K562 (cell line): ENCODE measurements around the gene CREB3L1. TPM values are rescaled to one million over a fixed set of nuclear protein-coding genes. Genes with fewer than 3 reads are reported as not detected.

Experiments used
- JUN ChIP-seq, 2 experiments: sonication (generic) in 1 of 2; formaldehyde crosslinking in 1 of 2; IDR thresholded peaks; 2 replicates each; pipeline versions ENCODE4 v1.6.1 to v1.8.0; 2012 to 2022; ENCODE audit warnings: borderline replicate concordance in 2 of 2, mild to moderate bottlenecking in 2 of 2, improper control_type of control experiment in 1 of 2, low read depth in 1 of 2, low read length in 1 of 2, missing genetic modification reagents in 1 of 2
- PML ChIP-seq: IDR thresholded peaks from 2 replicates; pipeline ENCODE4 v1.6.1; 2012; ENCODE audit warnings: low read length, inconsistent platforms
- POLR2B ChIP-seq: fragments of 450-650 bp; IDR thresholded peaks from 2 replicates; pipeline ENCODE4 v1.6.1; 2018; ENCODE audit warnings: low read depth; ENCODE audit not compliant: partially characterized antibody
- PRPF4 ChIP-seq: fragments of 200-400 bp; formaldehyde crosslinking; IDR thresholded peaks from one replicate; pipeline ENCODE4 v1.6.1; 2017; ENCODE audit warnings: low read length, low read depth, mild to moderate bottlenecking; ENCODE audit not compliant: insufficient read depth, poor library complexity, severe bottlenecking
- RBM14 ChIP-seq: fragments of 200-400 bp; formaldehyde crosslinking; IDR thresholded peaks from 2 replicates; pipeline ENCODE4 v1.6.1; 2018; ENCODE audit warnings: low read depth, mild to moderate bottlenecking, low read length, moderate library complexity, borderline replicate concordance; ENCODE audit not compliant: insufficient read depth
- SLC30A9 ChIP-seq: fragments of 250-450 bp; sonication (Bioruptor Pico); IDR thresholded peaks from 2 replicates; pipeline ENCODE4 v1.8.0; 2022; ENCODE audit warnings: mild to moderate bottlenecking, moderate library complexity
- SUPT5H ChIP-seq: fragments of 450-650 bp; IDR thresholded peaks from 2 replicates; pipeline ENCODE4 v1.6.1; 2016
- U2AF1 ChIP-seq: fragments of 200-400 bp; formaldehyde crosslinking; optimal IDR thresholded peaks from 2 replicates; pipeline ENCODE3; 2017; ENCODE audit warnings: mild to moderate bottlenecking, low read depth, low read length, moderate library complexity
- ZNF224 ChIP-seq: sonication (generic); formaldehyde crosslinking; IDR thresholded peaks from 2 replicates; pipeline ENCODE4 v1.8.0; 2022; ENCODE audit warnings: mild to moderate bottlenecking, missing genetic modification reagents
- ZNF717 ChIP-seq: fragments of 250-450 bp; sonication (Bioruptor Pico); IDR thresholded peaks from 2 replicates; pipeline ENCODE4 v1.5.0; 2021
- ZNF778 ChIP-seq: fragments of 450-650 bp; formaldehyde crosslinking; IDR thresholded peaks from 2 replicates; pipeline ENCODE4 v1.4.0; 2020; ENCODE audit warnings: mild to moderate bottlenecking, moderate library complexity
- polyA plus RNA-seq, 8 experiments: library from polyadenylated mRNA; depleted of rRNA in 4 of 8; stranded (reverse) in 5 of 8; unstranded in 3 of 8; fragments of >200 nt; fragmentation: Nextera tagmentation in 2 of 8; fragmentation: Illumina TruSeq in 1 of 8; extraction: Ambion mirVana in 2 of 8; extraction: Trizol in 1 of 8; gene quantifications; 2 replicates each; pipeline versions ENCODE4 v1.2.1 to v1.2.3, GENCODE V29; 2011 to 2014; ENCODE audit warnings: inconsistent platforms in 1 of 8, missing spikeins in 1 of 8
- total RNA-seq, 7 experiments: library from RNA; depleted of rRNA in 6 of 7; stranded (reverse); fragments of >200 nt in 6 of 7; fragmentation: Illumina TruSeq in 2 of 7; extraction: Trizol in 2 of 7; gene quantifications; 2 replicates each; pipeline versions ENCODE4 v1.2.1 to v1.2.3, GENCODE V29; 2011 to 2021; ENCODE audit warnings: low replicate concordance in 1 of 7
- TF ChIP-seq, protein P1 (sequence below): fragments of 450-650 bp; IDR thresholded peaks from 2 replicates; pipeline ENCODE4 v1.6.1; 2017; ENCODE audit warnings: antibody characterized with exemption
- TF ChIP-seq, protein P2 (sequence below): fragments of 450-650 bp; formaldehyde crosslinking; IDR thresholded peaks from 2 replicates; pipeline ENCODE4 v1.4.0; 2020; ENCODE audit warnings: mild to moderate bottlenecking, moderate library complexity
- TF ChIP-seq, protein P3 (sequence below): fragments of 450-650 bp; IDR thresholded peaks from one replicate; pipeline ENCODE4 v1.6.1; 2018; ENCODE audit warnings: mild to moderate bottlenecking, moderate library complexity; ENCODE audit not compliant: partially characterized antibody
- TF ChIP-seq, protein P4 (sequence below): fragments of 250-450 bp; sonication (Bioruptor Pico); IDR thresholded peaks from 2 replicates; pipeline ENCODE4 v1.4.0; 2020

The CREB3L1 gene
- total and polyA plus RNA-seq, 9 of the 15 experiments (the other 6 are each of a cell fraction or from before 2014, with no cell fraction given), result 1.2 to 27.6 (median 3.7) TPM

DNA sequence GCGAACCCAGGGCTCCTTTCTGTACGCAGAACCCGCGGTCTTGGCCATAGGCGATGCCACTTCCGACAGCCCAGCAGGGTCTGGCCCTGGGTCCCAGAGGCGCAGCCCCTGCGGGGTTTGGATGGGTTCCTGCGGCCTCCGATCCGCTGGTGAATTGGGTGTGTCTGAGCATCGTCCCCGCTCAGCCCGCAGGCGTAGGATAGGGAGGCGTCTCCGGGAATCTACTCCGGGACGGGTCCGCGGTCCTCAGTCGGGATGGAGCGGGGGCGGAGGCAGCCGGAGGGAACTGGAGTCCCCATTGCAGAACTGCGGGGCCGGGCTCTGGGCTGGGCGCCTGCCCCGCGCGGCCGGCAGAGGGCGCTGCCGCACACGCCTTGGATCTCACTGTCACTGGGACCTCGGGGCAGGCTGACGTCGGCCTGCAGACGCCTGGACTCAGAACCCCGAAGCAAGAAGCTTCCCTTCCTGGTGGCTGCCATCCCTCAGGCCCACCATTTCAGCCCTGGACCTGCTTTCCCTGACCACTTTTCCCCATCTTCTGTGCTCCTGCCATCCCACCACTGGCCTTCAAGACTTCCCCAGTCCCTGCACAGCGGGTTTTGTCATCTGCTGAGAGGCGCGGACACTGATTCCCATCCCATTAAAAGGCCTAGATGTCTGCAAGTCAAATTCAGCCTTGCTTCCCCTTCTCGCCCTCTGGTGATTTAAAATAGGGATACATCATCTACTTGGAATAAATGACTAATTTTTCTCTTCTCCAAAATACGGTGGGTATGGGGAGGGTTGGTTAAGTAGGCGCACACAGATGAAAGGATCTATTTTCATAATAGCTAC is 38.3 kb upstream of the CREB3L1 start (continued):
- TF ChIP-seq, protein P1, sequence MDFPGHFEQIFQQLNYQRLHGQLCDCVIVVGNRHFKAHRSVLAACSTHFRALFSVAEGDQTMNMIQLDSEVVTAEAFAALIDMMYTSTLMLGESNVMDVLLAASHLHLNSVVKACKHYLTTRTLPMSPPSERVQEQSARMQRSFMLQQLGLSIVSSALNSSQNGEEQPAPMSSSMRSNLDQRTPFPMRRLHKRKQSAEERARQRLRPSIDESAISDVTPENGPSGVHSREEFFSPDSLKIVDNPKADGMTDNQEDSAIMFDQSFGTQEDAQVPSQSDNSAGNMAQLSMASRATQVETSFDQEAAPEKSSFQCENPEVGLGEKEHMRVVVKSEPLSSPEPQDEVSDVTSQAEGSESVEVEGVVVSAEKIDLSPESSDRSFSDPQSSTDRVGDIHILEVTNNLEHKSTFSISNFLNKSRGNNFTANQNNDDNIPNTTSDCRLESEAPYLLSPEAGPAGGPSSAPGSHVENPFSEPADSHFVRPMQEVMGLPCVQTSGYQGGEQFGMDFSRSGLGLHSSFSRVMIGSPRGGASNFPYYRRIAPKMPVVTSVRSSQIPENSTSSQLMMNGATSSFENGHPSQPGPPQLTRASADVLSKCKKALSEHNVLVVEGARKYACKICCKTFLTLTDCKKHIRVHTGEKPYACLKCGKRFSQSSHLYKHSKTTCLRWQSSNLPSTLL, result no peak
- TF ChIP-seq RBM14 (no peak), JUN (IDR thresholded peaks at IDR 0.05; ENCODE audit: borderline replicate concordance, low read depth, low read length) (no peak; the same call in 1 of the 2 replicates), JUN (CRISPR knock-in tag; IDR thresholded peaks at IDR 0.05; ENCODE audit: borderline replicate concordance) (no peak), POLR2B (no peak), ZNF778 (CRISPR knock-in tag) (no peak), ZNF717 (CRISPR knock-in tag) (no peak; the same call in 1 of the 2 replicates), U2AF1 (no peak), SLC30A9 (no peak), PML (no peak; the same call in 1 of the 2 replicates), SUPT5H (no peak), ZNF224 (CRISPR knock-in tag) (no peak), PRPF4 (no peak)
- TF ChIP-seq, protein P2, sequence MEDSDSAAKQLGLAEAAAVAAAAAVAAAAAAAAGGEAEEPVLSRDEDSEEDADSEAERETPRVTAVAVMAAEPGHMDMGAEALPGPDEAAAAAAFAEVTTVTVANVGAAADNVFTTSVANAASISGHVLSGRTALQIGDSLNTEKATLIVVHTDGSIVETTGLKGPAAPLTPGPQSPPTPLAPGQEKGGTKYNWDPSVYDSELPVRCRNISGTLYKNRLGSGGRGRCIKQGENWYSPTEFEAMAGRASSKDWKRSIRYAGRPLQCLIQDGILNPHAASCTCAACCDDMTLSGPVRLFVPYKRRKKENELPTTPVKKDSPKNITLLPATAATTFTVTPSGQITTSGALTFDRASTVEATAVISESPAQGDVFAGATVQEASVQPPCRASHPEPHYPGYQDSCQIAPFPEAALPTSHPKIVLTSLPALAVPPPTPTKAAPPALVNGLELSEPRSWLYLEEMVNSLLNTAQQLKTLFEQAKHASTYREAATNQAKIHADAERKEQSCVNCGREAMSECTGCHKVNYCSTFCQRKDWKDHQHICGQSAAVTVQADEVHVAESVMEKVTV (CRISPR knock-in tag), result peak; percentile 88
- TF ChIP-seq, protein P3, sequence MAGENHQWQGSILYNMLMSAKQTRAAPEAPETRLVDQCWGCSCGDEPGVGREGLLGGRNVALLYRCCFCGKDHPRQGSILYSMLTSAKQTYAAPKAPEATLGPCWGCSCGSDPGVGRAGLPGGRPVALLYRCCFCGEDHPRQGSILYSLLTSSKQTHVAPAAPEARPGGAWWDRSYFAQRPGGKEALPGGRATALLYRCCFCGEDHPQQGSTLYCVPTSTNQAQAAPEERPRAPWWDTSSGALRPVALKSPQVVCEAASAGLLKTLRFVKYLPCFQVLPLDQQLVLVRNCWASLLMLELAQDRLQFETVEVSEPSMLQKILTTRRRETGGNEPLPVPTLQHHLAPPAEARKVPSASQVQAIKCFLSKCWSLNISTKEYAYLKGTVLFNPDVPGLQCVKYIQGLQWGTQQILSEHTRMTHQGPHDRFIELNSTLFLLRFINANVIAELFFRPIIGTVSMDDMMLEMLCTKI, result no peak
- TF ChIP-seq, protein P4, sequence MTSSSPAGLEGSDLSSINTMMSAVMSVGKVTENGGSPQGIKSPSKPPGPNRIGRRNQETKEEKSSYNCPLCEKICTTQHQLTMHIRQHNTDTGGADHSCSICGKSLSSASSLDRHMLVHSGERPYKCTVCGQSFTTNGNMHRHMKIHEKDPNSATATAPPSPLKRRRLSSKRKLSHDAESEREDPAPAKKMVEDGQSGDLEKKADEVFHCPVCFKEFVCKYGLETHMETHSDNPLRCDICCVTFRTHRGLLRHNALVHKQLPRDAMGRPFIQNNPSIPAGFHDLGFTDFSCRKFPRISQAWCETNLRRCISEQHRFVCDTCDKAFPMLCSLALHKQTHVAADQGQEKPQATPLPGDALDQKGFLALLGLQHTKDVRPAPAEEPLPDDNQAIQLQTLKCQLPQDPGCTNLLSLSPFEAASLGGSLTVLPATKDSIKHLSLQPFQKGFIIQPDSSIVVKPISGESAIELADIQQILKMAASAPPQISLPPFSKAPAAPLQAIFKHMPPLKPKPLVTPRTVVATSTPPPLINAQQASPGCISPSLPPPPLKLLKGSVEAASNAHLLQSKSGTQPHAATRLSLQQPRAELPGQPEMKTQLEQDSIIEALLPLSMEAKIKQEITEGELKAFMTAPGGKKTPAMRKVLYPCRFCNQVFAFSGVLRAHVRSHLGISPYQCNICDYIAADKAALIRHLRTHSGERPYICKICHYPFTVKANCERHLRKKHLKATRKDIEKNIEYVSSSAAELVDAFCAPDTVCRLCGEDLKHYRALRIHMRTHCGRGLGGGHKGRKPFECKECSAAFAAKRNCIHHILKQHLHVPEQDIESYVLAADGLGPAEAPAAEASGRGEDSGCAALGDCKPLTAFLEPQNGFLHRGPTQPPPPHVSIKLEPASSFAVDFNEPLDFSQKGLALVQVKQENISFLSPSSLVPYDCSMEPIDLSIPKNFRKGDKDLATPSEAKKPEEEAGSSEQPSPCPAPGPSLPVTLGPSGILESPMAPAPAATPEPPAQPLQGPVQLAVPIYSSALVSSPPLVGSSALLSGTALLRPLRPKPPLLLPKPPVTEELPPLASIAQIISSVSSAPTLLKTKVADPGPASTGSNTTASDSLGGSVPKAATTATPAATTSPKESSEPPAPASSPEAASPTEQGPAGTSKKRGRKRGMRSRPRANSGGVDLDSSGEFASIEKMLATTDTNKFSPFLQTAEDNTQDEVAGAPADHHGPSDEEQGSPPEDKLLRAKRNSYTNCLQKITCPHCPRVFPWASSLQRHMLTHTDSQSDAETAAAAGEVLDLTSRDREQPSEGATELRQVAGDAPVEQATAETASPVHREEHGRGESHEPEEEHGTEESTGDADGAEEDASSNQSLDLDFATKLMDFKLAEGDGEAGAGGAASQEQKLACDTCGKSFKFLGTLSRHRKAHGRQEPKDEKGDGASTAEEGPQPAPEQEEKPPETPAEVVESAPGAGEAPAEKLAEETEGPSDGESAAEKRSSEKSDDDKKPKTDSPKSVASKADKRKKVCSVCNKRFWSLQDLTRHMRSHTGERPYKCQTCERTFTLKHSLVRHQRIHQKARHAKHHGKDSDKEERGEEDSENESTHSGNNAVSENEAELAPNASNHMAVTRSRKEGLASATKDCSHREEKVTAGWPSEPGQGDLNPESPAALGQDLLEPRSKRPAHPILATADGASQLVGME (CRISPR knock-in tag), result 0 out of 2 replicates have a peak, but pooled peaks have one; percentile 40
